Adrenal gland (tissue), 5 donors: ENCODE results near the gene STK40.

Source experiments
- POLR2A ChIP-seq, 2 donors: fragments of 450-650 bp; IDR thresholded peaks; one replicate each; pipeline ENCODE4 v1.6.1; 2017; ENCODE audit warnings: antibody characterized with exemption in 2 of 2, mild to moderate bottlenecking in 2 of 2, moderate library complexity in 1 of 2
- TF ChIP-seq, protein P1 (sequence below), 6 experiments: fragments of 450-650 bp in 4 of 6; fragments of 200-600 bp in 2 of 6; sonication (generic) in 1 of 6; IDR thresholded peaks; 1 replicate in 5 of 6; 2 replicates in 1 of 6; pipeline versions ENCODE4 v1.5.1 to v1.8.0; 2016 to 2021; ENCODE audit warnings: antibody characterized with exemption in 6 of 6, mild to moderate bottlenecking in 2 of 6, moderate library complexity in 1 of 6
- donor health status: DM: no; HTN: no; CAD: no.

DNA sequence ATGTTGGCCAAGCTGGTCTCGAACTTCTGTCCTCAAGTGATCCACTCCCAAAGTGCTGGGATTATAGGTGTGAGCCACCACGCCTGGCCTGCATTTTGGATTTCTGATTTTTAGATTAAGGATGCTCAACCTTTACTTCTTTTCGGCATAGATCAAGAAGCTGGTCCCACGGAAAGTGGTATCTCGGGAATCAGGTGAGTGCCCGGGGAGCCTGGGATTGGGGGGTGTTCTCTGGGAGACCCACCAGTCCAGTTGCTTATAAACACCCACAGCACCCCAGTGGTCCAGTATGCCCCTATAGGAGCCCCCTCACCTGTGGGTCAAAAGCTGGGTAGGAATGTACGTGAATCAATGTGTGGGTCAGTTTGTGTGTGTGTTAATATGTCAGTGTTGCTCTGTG lies 76.3 kb downstream of the STK40 start:
- TF ChIP-seq, protein P1, sequence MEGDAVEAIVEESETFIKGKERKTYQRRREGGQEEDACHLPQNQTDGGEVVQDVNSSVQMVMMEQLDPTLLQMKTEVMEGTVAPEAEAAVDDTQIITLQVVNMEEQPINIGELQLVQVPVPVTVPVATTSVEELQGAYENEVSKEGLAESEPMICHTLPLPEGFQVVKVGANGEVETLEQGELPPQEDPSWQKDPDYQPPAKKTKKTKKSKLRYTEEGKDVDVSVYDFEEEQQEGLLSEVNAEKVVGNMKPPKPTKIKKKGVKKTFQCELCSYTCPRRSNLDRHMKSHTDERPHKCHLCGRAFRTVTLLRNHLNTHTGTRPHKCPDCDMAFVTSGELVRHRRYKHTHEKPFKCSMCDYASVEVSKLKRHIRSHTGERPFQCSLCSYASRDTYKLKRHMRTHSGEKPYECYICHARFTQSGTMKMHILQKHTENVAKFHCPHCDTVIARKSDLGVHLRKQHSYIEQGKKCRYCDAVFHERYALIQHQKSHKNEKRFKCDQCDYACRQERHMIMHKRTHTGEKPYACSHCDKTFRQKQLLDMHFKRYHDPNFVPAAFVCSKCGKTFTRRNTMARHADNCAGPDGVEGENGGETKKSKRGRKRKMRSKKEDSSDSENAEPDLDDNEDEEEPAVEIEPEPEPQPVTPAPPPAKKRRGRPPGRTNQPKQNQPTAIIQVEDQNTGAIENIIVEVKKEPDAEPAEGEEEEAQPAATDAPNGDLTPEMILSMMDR (IDR thresholded peaks at IDR 0.05) = no peak
- no peak for TF ChIP-seq POLR2A (IDR thresholded peaks at IDR 0.05)
